Parathyroid adenoma (tissue), 2 donors: ENCODE data around the gene PITX2.

ENCODE experiments used
- H2AFZ ChIP-seq: fragments of 300-600 bp; sonication (generic); one replicate; pipeline ENCODE4 v1.7.0; 2017; ENCODE audit warnings: antibody characterized with exemption, mild to moderate bottlenecking
- H3K27ac ChIP-seq: fragments of 300-600 bp; sonication (generic); one replicate; pipeline ENCODE4 v1.7.0; 2017
- H3K27me3 ChIP-seq: fragments of 300-600 bp; sonication (generic); one replicate; pipeline ENCODE4 v1.7.0; 2017; ENCODE audit warnings: low read length; ENCODE audit not compliant: control insufficient read depth, insufficient read depth
- H3K36me3 ChIP-seq: fragments of 300-600 bp; sonication (generic); one replicate; pipeline ENCODE4 v1.7.0; 2017; ENCODE audit warnings: low read length; ENCODE audit not compliant: control insufficient read depth, insufficient read depth
- H3K4me1 ChIP-seq: fragments of 300-600 bp; sonication (generic); one replicate; pipeline ENCODE4 v1.7.0; 2017; ENCODE audit warnings: control low read depth
- H3K4me2 ChIP-seq: fragments of 300-600 bp; sonication (generic); one replicate; pipeline ENCODE4 v1.7.0; 2017; ENCODE audit warnings: low read length
- H3K4me3 ChIP-seq: fragments of 300-600 bp; sonication (generic); one replicate; pipeline ENCODE4 v1.7.0; 2017; ENCODE audit warnings: low read depth, low read length
- H3K79me2 ChIP-seq: fragments of 300-600 bp; sonication (generic); one replicate; pipeline ENCODE4 v1.7.0; 2017; ENCODE audit warnings: control low read depth
- H3K9ac ChIP-seq: fragments of 300-600 bp; sonication (generic); one replicate; pipeline ENCODE4 v1.7.0; 2017; ENCODE audit warnings: mild to moderate bottlenecking
- H3K9me3 ChIP-seq: fragments of 300-600 bp; sonication (generic); one replicate; pipeline ENCODE4 v1.7.0; 2017; ENCODE audit warnings: low read length; ENCODE audit not compliant: control insufficient read depth
- CTCF ChIP-seq: fragments of 300-600 bp; sonication (generic); IDR thresholded peaks from one replicate; pipeline ENCODE4 v1.7.0; 2017; ENCODE audit warnings: antibody characterized with exemption, mild to moderate bottlenecking
- donor health status: primary hyperparathyroidism.

Gene PITX2

GRCh38 chr4:110626532-110627153, 3.8 kb upstream of the PITX2 start:
- H3K4me2 ChIP-seq: no peak overlapping the region
- peaks cover 27% of the 10 kb centered on the region for H3K27me3 ChIP-seq
- no peak overlapping the region for H3K4me3 ChIP-seq
- H3K79me2 ChIP-seq: no peaks in the 10 kb centered on the region
- no peak overlapping the region for H2AFZ ChIP-seq
- no peak overlapping the region for H3K27ac ChIP-seq
- no peak for TF ChIP-seq CTCF
- H3K4me1 ChIP-seq: no peaks in the 10 kb centered on the region
- no peak overlapping the region for H3K9ac ChIP-seq
- no peaks in the 10 kb centered on the region for H3K36me3 ChIP-seq
- no peaks in the 10 kb centered on the region for H3K9me3 ChIP-seq

- Histone ChIP-seq H3K4me2 (no peak overlapping the region), H3K4me3 (no peak overlapping the region), H3K36me3 (no peaks in the 10 kb centered on the region), H3K9me3 (no peaks in the 10 kb centered on the region), H3K79me2 (no peaks in the 10 kb centered on the region), H3K27me3 (peaks cover 27% of the 10 kb centered on the region), H3K9ac (no peak overlapping the region), H3K4me1 (no peaks in the 10 kb centered on the region), H3K27ac (no peak overlapping the region), H2AFZ (no peak overlapping the region)
- TF ChIP-seq CTCF: no peak
Observed at GRCh38 chr4:110625576-110626257, 2.8 kb upstream of the PITX2 start.

- no peak overlapping the region for H3K4me3 ChIP-seq
- peaks cover 27% of the 10 kb centered on the region for H3K27me3 ChIP-seq
Observed at GRCh38 chr4:110624904-110625494, 2.1 kb upstream of the PITX2 start.

GRCh38 chr4:110624398-110624780, 1.5 kb upstream of the PITX2 start:
- H3K4me1 ChIP-seq: no peaks in the 10 kb centered on the region
- peaks cover 27% of the 10 kb centered on the region for H3K27me3 ChIP-seq
- no peak overlapping the region for H3K9ac ChIP-seq
- H3K27ac ChIP-seq: no peak overlapping the region
- no peaks in the 10 kb centered on the region for H3K36me3 ChIP-seq
- H3K79me2 ChIP-seq: no peaks in the 10 kb centered on the region
- H3K9me3 ChIP-seq: no peaks in the 10 kb centered on the region
- no peak overlapping the region for H3K4me2 ChIP-seq
- H3K4me3 ChIP-seq: no peak overlapping the region
- H2AFZ ChIP-seq: no peak overlapping the region
- TF ChIP-seq CTCF: no peak

More at GRCh38 chr4:110624904-110625494, 2.1 kb upstream of the PITX2 start:
- no peak overlapping the region for H2AFZ ChIP-seq
- no peak overlapping the region for H3K4me2 ChIP-seq
- H3K9ac ChIP-seq: no peak overlapping the region
- H3K27ac ChIP-seq: no peak overlapping the region
- TF ChIP-seq CTCF: no peak
- no peaks in the 10 kb centered on the region for H3K9me3 ChIP-seq
- no peaks in the 10 kb centered on the region for H3K4me1 ChIP-seq
- H3K79me2 ChIP-seq: no peaks in the 10 kb centered on the region
- H3K36me3 ChIP-seq: no peaks in the 10 kb centered on the region
